ENCODE measurements around the gene MED15. TPM values are rescaled to one million over a fixed set of nuclear protein-coding genes. Genes with fewer than 3 reads are reported as not detected.

Gene MED15
- total RNA-seq, 1 experiment from 2014 or later: 59.3 TPM

- TF ChIP-seq SIN3A (IDR thresholded peaks at IDR 0.05; ENCODE audit: borderline replicate concordance, insufficient read depth, low read depth, low read length): no peak
Measured at GRCh38 chr22:20530368-20531153, 23.2 kb downstream of the MED15 start (continued).

GRCh38 chr22:20531154-20531403 is 23.7 kb downstream of the MED15 start:
- peak overlapping the region; percentile 44; the same call in 1 of the 2 replicates for H3K27ac ChIP-seq (ENCODE audit: low read length)
- DNase-seq (ENCODE audit: low read depth, low spot score) (no peak), ATAC-seq (no peak)
- TF ChIP-seq POLR2AphosphoS5 (IDR thresholded peaks at IDR 0.05; ENCODE audit: low read depth, low read length): no peak
- TF ChIP-seq REST (IDR thresholded peaks at IDR 0.05; ENCODE audit: insufficient read depth in 1 of 2, low read depth in 2 of 2, low read length in 1 of 2): no peak
- no peak for TF ChIP-seq CTCF (IDR thresholded peaks at IDR 0.05)
- TF ChIP-seq SIN3A (IDR thresholded peaks at IDR 0.05; ENCODE audit: borderline replicate concordance, insufficient read depth, low read depth, low read length): no peak
- TF ChIP-seq TCF7L2 (IDR thresholded peaks at IDR 0.05; ENCODE audit: low read depth, low read length): no peak
- intact Hi-C loops (cut with micrococcal nuclease; ENCODE audit: unreplicated experiment): no loop called here
- no peak overlapping the region for H3K4me3 ChIP-seq (ENCODE audit: low read depth in 2 of 2, low read length in 2 of 2)
- no peaks in the 10 kb centered on the region for H3K27me3 ChIP-seq (ENCODE audit: control insufficient read depth, insufficient read depth, low read length)
- CTCF ChIA-PET: no interaction called here
- H3K36me3 ChIP-seq (ENCODE audit: control insufficient read depth, insufficient read depth, low read length): no peaks in the 10 kb centered on the region
- POLR2A ChIA-PET: no interaction called here
- H3K4me1 ChIP-seq (ENCODE audit: control insufficient read depth, insufficient read depth, low read length): peaks cover 24% of the 10 kb centered on the region
- in situ Hi-C loops (cut with HindIII; ENCODE audit: low pct_unique_long_range_greater_than_20kb, low sequenced_read_pairs): no loop called here
- H3K9me3 ChIP-seq (ENCODE audit: control insufficient read depth, insufficient read depth, low read depth, low read length): no peaks in the 10 kb centered on the region
- BruUV-seq (replicated peaks): no TSS peak

- BruUV-seq (replicated peaks): no TSS peak
- TF ChIP-seq POLR2AphosphoS5 (IDR thresholded peaks at IDR 0.05; ENCODE audit: low read depth, low read length) (no peak), TCF7L2 (IDR thresholded peaks at IDR 0.05; ENCODE audit: low read depth, low read length) (no peak), CTCF (IDR thresholded peaks at IDR 0.05) (no peak), REST (IDR thresholded peaks at IDR 0.05; ENCODE audit: insufficient read depth in 1 of 2, low read depth in 2 of 2, low read length in 1 of 2) (no peak), SIN3A (IDR thresholded peaks at IDR 0.05; ENCODE audit: borderline replicate concordance, insufficient read depth, low read depth, low read length) (no peak)
- ATAC-seq (peak; percentile 83), DNase-seq (ENCODE audit: low read depth, low spot score) (no peak)
- ChIA-PET POLR2A (no interaction called here), CTCF (no interaction called here)
- intact Hi-C loops (cut with micrococcal nuclease; ENCODE audit: unreplicated experiment): no loop called here
- no peaks in the 10 kb centered on the region for H3K9me3 ChIP-seq (ENCODE audit: control insufficient read depth, insufficient read depth, low read depth, low read length)
- in situ Hi-C loops (cut with HindIII; ENCODE audit: low pct_unique_long_range_greater_than_20kb, low sequenced_read_pairs): no loop called here
- no peaks in the 10 kb centered on the region for H3K27me3 ChIP-seq (ENCODE audit: control insufficient read depth, insufficient read depth, low read length)
- no peak overlapping the region for H3K4me3 ChIP-seq (ENCODE audit: low read depth in 2 of 2, low read length in 2 of 2)
- H3K36me3 ChIP-seq (ENCODE audit: control insufficient read depth, insufficient read depth, low read length): no peaks in the 10 kb centered on the region
- H3K27ac ChIP-seq (ENCODE audit: low read length): peak overlapping the region; percentile 44; the same call in 1 of the 2 replicates
- H3K4me1 ChIP-seq (ENCODE audit: control insufficient read depth, insufficient read depth, low read length): peaks cover 22% of the 10 kb centered on the region
Measured at GRCh38 chr22:20531404-20532201, 24.2 kb downstream of the MED15 start.
